Measurements from ENCODE around the gene LRTM2. TPM values are rescaled to one million over a fixed set of nuclear protein-coding genes. Genes with fewer than 3 reads are reported as not detected.

LRTM2 gene
- total RNA-seq, 1 experiment from 2014 or later: not detected

DNA sequence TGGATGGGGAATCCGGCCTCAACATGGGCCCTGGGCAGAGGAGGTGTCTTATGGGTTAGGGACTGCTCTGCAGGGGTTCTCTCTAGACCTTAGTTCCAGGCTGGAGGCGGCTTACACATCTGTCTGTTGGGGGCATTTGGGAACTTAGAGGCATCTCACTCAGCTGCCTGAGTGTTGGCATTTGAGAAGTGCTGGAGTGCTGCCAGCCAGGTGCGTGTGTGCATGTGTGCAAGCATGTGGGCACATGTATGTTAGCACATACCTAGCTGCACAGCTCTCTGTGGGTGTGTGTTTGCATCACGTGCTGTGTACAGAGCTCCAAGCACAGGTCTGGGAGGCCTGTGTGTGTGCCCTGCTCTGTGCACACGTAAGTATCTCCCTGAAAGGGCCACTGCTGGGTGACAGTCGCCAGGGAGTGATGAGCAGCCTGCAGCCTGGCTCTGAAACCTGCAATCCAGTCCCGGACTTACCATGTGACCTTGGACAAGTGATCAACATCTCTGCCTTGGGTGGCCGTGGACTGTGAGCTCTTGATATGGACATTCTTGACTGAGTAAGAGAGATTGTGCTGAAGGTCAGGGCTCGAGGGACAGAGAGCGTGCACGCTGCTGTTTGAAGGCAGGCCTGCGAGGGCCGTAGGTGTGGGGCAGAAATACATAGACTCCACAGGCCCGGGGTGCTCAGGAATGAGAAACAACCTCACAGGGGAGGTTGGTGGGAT is 5.2 kb downstream of the LRTM2 start:
- Histone ChIP-seq H3K27me3 (replicated peaks) (peaks cover 99% of the 10 kb centered on the region), H3K27ac (no peak overlapping the region), H3K36me3 (no peaks in the 10 kb centered on the region), H3K4me3 (no peak overlapping the region), H3K9me3 (replicated peaks) (no peaks in the 10 kb centered on the region), H3K4me1 (replicated peaks) (no peaks in the 10 kb centered on the region)
- no peak for DNase-seq (ENCODE audit: low read depth in 1 of 2, low spot score in 2 of 2)

DNA sequence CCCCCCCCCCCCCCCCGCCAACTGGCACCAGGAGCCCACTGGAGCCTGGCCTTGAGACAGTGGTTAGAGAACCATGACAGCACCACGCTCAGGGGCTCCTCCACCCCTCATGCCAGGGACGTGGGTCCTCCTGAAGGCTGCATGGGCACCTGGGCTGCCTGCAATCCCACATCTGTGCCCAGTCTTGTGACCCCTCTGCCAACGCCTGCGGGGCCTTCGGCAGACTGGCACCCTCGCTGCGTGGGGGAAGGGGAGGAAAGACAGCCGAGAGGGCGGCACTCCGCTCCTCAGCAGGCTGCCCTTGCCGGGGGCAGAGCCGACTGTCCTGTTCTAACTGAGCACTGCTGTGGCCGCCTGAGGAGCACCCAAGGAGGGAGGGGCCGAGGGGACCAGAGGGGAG is 6.0 kb downstream of the LRTM2 start:
- Histone ChIP-seq H3K27me3 (replicated peaks) (peaks cover 99% of the 10 kb centered on the region), H3K4me1 (replicated peaks) (no peaks in the 10 kb centered on the region), H3K27ac (no peak overlapping the region)

DNA sequence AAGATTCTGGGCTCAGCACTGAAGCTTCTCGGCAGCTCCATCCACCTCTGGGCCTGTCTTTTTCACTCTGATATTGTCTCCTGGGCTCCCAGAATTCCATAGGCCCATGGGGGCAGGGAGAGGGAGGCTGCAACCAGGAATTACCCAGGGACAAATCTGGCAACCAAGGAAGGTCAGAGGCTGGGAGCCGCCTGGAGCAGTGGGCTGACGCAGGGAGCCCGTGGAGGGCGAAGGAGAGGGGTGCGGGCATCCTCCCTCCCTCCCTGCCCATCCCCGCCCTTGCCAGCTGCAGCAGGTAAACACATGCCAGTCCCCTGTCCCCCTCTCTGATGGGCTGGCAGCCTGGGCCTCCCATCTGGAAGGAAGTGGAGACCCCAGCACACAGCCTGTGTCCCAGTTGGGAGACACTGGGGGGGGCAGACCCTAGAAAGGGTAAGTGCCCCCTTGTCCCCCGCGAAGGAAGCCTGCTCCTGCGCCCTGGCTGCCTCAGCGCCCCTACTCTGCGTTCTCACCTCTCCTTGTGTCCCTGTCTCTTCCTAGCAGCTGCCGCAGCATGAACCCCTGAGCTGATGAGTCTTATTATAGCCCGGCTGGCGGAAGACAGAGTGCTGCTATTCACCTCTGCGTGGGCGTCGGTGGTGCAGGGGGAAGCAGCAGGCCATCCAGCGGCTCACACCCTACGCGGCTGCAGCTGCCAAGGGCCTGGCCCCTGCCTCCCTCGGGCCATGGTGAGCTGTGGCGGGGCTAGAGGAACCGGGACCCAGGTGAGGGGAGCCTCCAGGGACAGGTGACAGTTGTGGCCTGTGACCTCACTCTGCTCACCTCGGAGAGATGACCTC is 6.7 kb downstream of the LRTM2 start:
- no peak for DNase-seq (ENCODE audit: low read depth in 1 of 2, low spot score in 2 of 2)
- no peak overlapping the region for H3K4me3 ChIP-seq
- no peaks in the 10 kb centered on the region for H3K4me1 ChIP-seq (replicated peaks)
- H3K27ac ChIP-seq: no peak overlapping the region
- H3K36me3 ChIP-seq: no peaks in the 10 kb centered on the region
- peaks cover 97% of the 10 kb centered on the region for H3K27me3 ChIP-seq (replicated peaks)
- H3K9me3 ChIP-seq (replicated peaks): no peaks in the 10 kb centered on the region; the same call in 1 of the 2 replicates

More for the DNA sequence above, 6.0 kb downstream of the LRTM2 start:
- no peaks in the 10 kb centered on the region for H3K36me3 ChIP-seq
- no peaks in the 10 kb centered on the region; the same call in 1 of the 2 replicates for H3K9me3 ChIP-seq (replicated peaks)
- H3K4me3 ChIP-seq: no peak overlapping the region
- no peak for DNase-seq (ENCODE audit: low read depth in 1 of 2, low spot score in 2 of 2)

DNA sequence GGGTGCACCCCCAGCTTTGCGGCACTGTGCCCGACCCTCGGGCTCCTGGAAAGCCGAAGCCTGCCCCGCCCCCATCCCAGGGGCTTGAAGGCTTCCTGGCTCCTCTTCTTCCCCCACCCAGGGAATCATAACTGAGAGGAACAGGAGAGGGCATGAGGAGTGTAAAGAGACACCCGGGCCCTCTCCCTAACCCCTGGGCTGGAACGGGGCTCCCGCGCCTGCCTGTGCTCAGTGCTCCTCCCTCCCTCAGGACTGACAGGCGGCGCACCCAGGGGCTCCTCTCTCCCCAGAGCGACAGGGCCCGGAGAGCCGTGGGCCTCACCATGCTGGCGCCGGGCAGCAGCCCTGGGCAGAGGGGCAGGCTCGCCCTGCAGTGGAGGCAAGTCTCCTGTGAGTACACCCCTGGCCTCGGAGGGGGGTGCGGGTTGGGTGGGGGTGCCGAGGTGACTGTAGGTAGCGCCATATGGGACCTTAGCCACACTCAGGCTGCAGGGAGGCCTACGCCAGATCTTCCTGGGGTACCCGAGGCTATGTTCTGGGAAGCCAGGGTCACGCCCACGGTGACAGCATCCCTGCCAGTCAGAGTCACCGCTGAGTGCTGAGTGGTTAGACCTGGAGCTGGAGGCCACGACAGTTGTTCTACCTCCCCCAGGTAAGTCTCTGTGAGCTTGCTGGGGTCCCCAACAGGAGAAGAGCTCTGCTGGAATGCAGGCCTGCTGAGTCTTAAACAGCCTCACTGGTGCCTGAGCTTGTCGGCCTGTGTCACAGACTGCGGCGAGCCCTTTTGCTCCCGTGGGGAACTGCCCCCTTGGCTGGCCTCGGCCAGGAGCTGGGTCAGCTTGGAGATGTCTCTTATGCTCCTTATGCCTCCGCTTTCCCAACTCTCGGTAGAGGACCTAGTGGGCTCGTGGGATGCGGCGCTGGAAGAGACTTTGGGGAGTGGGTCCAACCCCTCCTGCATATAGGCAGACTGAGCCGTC is 7.8 kb downstream of the LRTM2 start:
- H3K27me3 ChIP-seq (replicated peaks): peaks cover 97% of the 10 kb centered on the region
- H3K27ac ChIP-seq: no peak overlapping the region
- no peaks in the 10 kb centered on the region; the same call in 1 of the 2 replicates for H3K9me3 ChIP-seq (replicated peaks)
- no peak for DNase-seq (ENCODE audit: low read depth in 1 of 2, low spot score in 2 of 2)
- H3K36me3 ChIP-seq: no peaks in the 10 kb centered on the region
- H3K4me3 ChIP-seq: no peak overlapping the region
- H3K4me1 ChIP-seq (replicated peaks): no peaks in the 10 kb centered on the region

DNA sequence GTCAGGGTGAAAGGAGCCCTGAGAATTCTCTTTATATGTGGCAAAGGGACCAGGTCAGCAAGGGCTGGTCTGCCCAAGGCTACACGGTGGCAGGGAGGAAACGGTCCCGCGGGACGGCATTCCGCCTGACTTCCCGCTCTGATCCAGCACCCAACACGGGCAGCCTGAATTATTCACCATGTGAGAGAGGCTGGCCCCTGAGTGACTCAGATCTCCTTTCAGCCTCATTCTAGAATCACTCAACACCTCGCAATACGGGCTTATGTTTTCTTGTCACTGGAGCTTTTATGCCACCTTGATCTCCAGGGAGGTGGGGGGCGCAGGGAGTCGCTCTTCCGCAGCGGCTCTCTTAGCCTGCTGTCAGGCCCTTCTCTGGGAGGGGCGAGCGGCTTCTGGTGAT is 8.5 kb downstream of the LRTM2 start:
- DNase-seq (ENCODE audit: low read depth in 1 of 2, low spot score in 2 of 2): no peak
- Histone ChIP-seq H3K4me1 (replicated peaks) (no peaks in the 10 kb centered on the region), H3K4me3 (no peak overlapping the region), H3K9me3 (replicated peaks) (no peaks in the 10 kb centered on the region; the same call in 1 of the 2 replicates), H3K27ac (no peak overlapping the region), H3K27me3 (replicated peaks) (peaks cover 97% of the 10 kb centered on the region), H3K36me3 (no peaks in the 10 kb centered on the region)

DNA sequence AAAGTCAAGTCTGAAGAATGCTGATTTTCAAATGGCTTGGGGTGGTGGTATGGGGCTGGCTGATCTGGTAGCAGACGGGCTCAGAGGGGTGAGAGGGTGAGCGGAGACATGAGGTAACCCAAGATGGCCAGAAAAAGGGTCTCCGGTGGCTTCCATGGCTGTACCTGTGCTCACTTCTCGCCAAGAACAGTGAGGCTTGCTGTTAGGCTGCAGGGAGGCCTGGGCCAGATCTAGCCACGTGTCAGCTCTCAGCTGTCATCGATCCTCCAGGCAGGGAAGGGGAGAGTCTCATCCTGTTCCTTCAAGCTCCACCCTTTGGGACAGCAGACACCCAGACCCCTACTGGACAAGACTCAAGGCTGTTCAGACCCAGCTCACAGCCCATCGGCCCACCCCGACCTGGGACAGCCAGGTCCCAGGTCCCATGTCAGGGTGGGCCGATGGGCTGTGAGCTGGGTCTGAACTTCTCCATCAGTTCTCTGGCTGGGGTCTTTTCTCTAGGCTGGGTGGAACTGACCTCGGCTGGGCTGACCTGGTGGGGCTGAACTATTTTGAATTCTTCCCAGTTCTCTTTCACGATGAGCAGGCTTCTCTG is 9.0 kb downstream of the LRTM2 start:
- no peaks in the 10 kb centered on the region for H3K4me1 ChIP-seq (replicated peaks)
- DNase-seq (ENCODE audit: low read depth in 1 of 2, low spot score in 2 of 2): no peak
- peaks cover 97% of the 10 kb centered on the region for H3K27me3 ChIP-seq (replicated peaks)
- no peaks in the 10 kb centered on the region for H3K36me3 ChIP-seq
- H3K4me3 ChIP-seq: no peak overlapping the region
- H3K27ac ChIP-seq: no peak overlapping the region
- H3K9me3 ChIP-seq (replicated peaks): no peaks in the 10 kb centered on the region; the same call in 1 of the 2 replicates

DNA sequence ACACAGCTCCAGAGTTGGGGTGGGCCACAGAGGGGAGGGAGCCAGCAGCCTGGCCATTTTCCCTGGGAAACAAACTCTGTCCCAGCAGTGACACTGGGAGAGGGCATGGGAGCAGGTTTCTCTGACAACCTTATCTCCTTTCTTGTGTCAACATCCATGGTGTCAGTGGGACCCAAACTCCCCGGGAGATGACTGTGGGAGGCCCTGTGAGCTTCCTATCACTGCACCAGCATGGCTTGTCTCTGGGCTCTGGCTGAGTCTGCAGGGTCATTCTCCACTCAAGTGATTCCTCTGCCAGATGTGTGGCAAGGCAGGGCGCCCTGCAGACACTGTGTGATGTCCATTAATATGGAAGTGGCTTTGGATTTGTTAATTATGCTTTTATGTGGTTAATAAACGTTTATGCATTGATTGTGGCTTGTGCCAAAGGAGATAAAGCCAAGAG is 10.1 kb downstream of the LRTM2 start:
- no peaks in the 10 kb centered on the region for H3K36me3 ChIP-seq
- DNase-seq (ENCODE audit: low read depth in 1 of 2, low spot score in 2 of 2): no peak
- H3K4me1 ChIP-seq (replicated peaks): no peaks in the 10 kb centered on the region
- no peaks in the 10 kb centered on the region; the same call in 1 of the 2 replicates for H3K9me3 ChIP-seq (replicated peaks)
- no peak overlapping the region for H3K4me3 ChIP-seq
- H3K27ac ChIP-seq: no peak overlapping the region
- peaks cover 95% of the 10 kb centered on the region for H3K27me3 ChIP-seq (replicated peaks)

DNA sequence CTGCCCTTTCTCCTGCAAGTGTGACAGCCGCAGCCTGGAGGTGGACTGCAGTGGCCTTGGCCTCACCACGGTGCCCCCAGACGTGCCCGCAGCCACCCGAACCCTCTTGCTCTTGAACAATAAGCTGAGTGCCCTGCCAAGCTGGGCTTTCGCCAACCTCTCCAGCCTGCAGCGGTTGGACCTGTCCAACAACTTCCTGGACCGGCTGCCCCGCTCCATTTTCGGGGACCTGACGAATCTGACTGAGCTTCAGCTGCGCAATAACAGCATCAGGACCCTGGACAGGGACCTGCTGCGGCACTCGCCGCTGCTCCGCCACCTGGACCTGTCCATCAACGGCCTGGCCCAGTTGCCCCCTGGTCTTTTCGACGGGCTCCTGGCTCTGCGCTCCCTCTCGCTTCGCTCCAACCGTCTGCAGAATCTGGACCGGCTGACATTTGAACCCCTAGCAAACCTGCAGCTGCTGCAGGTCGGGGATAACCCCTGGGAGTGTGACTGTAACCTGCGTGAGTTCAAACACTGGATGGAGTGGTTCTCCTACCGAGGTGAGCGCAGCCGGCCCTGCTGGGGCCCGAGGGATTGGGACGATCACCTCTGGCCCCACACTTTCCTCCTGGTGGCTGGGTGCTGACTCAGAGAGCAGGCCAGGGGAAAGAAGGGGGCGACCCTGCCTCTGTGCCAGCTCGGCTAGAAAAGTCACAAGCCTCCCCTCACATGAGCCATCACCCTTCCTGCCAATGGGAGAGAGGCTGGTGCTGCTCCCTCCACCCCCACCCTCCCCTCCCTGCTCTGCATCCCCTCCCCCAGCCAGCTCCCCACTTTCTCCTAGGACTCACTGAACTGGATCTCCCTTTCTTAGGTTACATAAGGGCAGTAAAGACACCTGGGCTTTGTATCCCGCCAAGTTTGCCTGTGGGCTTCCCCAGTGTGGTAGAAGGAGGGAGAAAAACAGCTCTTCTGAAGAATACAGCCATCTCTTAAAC is 10.9 kb downstream of the LRTM2 start:
- Histone ChIP-seq H3K27ac (no peak overlapping the region), H3K4me3 (no peak overlapping the region)
- DNase-seq (ENCODE audit: low read depth in 1 of 2, low spot score in 2 of 2): peak in 1 of 2 experiments; percentile 25

DNA sequence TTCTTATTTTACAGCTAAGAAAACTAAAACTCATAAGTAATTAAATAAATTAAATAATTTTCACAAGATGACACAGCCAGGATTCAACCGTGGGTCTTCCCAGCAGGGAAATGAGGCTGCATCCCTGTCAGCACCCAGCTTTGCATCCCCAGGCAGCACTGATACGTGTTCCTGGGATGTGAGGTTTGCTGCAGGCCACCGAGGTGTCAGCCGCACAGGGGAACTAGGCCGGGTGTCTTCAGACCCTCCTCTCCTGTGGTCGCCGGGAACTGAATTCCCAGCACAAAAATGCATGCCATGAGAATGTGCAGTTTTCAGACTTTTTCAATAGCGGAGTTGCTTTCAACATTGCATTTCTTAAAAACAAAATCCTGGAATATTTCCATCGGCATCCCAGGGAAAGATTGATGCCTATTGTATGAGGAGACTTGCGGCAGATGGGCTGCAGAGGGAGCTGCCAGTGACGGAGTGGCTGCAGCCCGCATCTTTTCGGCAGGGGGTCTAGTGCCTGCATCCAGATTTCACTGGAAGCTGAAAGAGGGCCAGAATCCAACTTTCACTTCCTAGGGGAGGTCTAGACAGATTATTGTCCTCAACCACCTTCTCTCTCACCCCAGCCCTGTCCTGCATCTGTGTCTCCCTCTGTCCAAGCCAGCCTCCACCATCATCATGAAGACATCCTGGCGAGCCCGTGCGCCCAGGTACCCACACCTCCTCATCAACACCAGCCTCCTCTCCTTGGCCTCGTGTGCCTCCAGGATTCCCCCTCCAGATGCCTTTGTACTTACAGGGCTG is 12.6 kb downstream of the LRTM2 start:
- no peak for DNase-seq (ENCODE audit: low read depth in 1 of 2, low spot score in 2 of 2)
- Histone ChIP-seq H3K9me3 (replicated peaks) (no peaks in the 10 kb centered on the region; the same call in 1 of the 2 replicates), H3K27ac (no peak overlapping the region), H3K4me1 (replicated peaks) (no peaks in the 10 kb centered on the region; the same call in 1 of the 2 replicates), H3K27me3 (replicated peaks) (peaks cover 78% of the 10 kb centered on the region), H3K36me3 (no peaks in the 10 kb centered on the region), H3K4me3 (no peak overlapping the region)

More for the DNA sequence above, 10.9 kb downstream of the LRTM2 start:
- H3K36me3 ChIP-seq: no peaks in the 10 kb centered on the region
- peaks cover 95% of the 10 kb centered on the region for H3K27me3 ChIP-seq (replicated peaks)
- H3K4me1 ChIP-seq (replicated peaks): no peaks in the 10 kb centered on the region
- H3K9me3 ChIP-seq (replicated peaks): no peaks in the 10 kb centered on the region; the same call in 1 of the 2 replicates

DNA sequence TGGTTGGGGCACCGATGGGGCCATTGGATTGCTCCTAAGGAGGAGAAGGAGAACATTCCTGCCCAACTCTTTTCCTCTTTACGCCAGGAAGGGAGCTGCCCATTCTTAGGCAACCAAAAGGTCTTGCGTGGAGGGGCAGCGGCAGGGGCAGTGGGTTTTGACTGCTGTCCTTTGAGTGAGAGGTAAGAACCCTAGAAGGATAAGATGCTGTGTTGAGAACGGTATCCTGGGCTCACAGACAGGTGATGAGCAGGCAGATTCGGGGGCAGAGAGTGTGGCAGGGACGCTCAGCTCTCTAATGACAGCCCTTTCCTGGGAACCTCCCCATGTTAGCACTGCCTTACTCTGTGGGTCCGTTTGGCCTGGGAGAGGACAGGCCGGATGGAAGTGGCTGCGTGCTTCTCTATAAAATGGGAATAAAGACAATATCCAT is 13.2 kb downstream of the LRTM2 start:
- DNase-seq (ENCODE audit: low read depth in 1 of 2, low spot score in 2 of 2): no peak
- Histone ChIP-seq H3K27ac (no peak overlapping the region), H3K9me3 (replicated peaks) (no peaks in the 10 kb centered on the region; the same call in 1 of the 2 replicates), H3K27me3 (replicated peaks) (peaks cover 72% of the 10 kb centered on the region), H3K4me1 (replicated peaks) (no peaks in the 10 kb centered on the region; the same call in 1 of the 2 replicates), H3K36me3 (no peaks in the 10 kb centered on the region), H3K4me3 (no peak overlapping the region)

DNA sequence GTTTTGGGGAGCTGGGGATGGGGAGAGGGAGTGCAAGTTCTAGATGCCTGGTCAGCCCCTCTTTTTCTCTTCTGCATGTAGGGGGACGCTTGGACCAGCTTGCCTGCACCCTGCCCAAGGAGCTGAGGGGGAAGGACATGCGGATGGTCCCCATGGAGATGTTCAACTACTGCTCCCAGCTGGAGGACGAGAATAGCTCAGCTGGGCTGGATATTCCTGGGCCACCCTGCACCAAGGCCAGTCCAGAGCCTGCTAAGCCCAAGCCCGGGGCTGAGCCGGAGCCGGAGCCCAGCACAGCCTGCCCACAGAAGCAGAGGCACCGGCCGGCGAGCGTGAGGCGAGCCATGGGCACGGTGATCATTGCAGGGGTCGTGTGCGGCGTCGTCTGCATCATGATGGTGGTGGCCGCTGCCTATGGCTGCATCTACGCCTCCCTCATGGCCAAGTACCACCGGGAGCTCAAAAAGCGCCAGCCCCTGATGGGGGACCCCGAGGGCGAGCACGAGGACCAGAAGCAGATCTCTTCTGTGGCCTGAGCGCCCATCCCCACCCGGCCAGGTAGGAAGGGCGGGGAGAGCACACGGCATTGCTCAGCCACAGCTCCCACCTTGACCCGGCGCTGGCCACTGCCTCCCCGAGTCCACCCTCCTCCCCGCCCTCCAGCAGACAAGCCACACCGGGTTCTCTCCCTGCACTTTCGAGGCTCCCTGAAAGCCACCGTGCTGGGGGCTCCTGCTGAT is 14.0 kb downstream of the LRTM2 start:
- Histone ChIP-seq H3K4me3 (no peak overlapping the region), H3K27ac (no peak overlapping the region), H3K4me1 (replicated peaks) (no peaks in the 10 kb centered on the region; the same call in 1 of the 2 replicates), H3K9me3 (replicated peaks) (no peaks in the 10 kb centered on the region; the same call in 1 of the 2 replicates), H3K27me3 (replicated peaks) (peaks cover 72% of the 10 kb centered on the region), H3K36me3 (no peaks in the 10 kb centered on the region)
- no peak for DNase-seq (ENCODE audit: low read depth in 1 of 2, low spot score in 2 of 2)

Data from SJSA1 (cell line).